ENCODE results near the gene NMT1. TPM values are rescaled to one million over a fixed set of nuclear protein-coding genes. Genes with fewer than 3 reads are reported as not detected.
"Not testable (repeated sequence)": the region's sequence is repeated elsewhere in the genome, so short reads cannot be mapped to it uniquely, and the experiment has no call there.

Gene NMT1
- polyA plus RNA-seq, 1 donor from 2014 or later = 84.4 TPM

- H3K27me3 Mint-ChIP-seq = no peaks in the 10 kb centered on the region
Measured at GRCh38 chr17:45050481-45051059, 10.5 kb upstream of the NMT1 start.

GRCh38 chr17:45051060-45051719 is 9.9 kb upstream of the NMT1 start, which contains the start of gene DCAKD:
TSS of gene DCAKD (minus strand) at chr17:45051632. CDS start at chr17:45034885, 16,747 bp downstream.
- Mint-ChIP-seq H3K36me3 (no peaks in the 10 kb centered on the region), H3K27me3 (no peaks in the 10 kb centered on the region), H3K9me3 (no peaks in the 10 kb centered on the region), H3K27ac (peak within 1 kb of the TSS; percentile 85 to 97 (median 87)), H3K4me1 (peaks cover 17 to 19% (median 18%) of the 10 kb centered on the region in 3 donors), H3K4me3 (peak within 1 kb of the TSS; percentile 87 to 96 (median 94))

More at GRCh38 chr17:45050481-45051059, 10.5 kb upstream of the NMT1 start:
- Mint-ChIP-seq H3K4me3 (peak overlapping the region; percentile 87 to 96 (median 91)), H3K36me3 (no peaks in the 10 kb centered on the region), H3K9me3 (no peaks in the 10 kb centered on the region), H3K27ac (peak overlapping the region; percentile 73 to 97 (median 85)), H3K4me1 (peaks cover 18 to 19% (median 18%) of the 10 kb centered on the region in 3 donors)

DNA sequence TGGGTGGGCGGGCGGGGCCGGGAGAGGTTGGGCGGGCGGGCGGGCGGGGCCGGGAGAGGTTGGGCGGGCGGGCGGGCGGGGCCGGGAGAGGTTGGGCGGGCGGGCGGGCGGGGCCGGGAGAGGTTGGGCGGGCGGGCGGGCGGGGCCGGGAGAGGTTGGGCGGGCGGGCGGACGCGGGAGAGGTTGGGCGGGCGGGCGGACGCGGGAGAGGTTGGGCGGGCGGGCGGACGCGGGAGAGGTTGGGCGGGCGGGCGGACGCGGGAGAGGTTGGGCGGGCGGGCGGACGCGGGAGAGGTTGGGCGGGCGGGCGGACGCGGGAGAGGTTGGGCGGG is 9.4 kb upstream of the NMT1 start:
- Mint-ChIP-seq H3K4me3 (peak overlapping the region in 2 of 4 donors; percentile 70 to 78), H3K4me1 (peaks cover 15 to 19% (median 18%) of the 10 kb centered on the region in 3 donors)
- H3K9me3 Mint-ChIP-seq, H3K27me3 Mint-ChIP-seq, H3K36me3 Mint-ChIP-seq, H3K27ac Mint-ChIP-seq: not testable (repeated sequence)

GRCh38 chr17:45052052-45052772 is 8.9 kb upstream of the NMT1 start:
- peak overlapping the region; percentile 78 to 94 (median 89) for H3K4me3 Mint-ChIP-seq
- peak overlapping the region; percentile 32 to 87 (median 42) for H3K27ac Mint-ChIP-seq
- H3K4me1 Mint-ChIP-seq = peaks cover 13 to 18% (median 17%) of the 10 kb centered on the region in 3 donors
- no peaks in the 10 kb centered on the region for H3K36me3 Mint-ChIP-seq
- no peaks in the 10 kb centered on the region for H3K9me3 Mint-ChIP-seq
- H3K27me3 Mint-ChIP-seq = no peaks in the 10 kb centered on the region

- Mint-ChIP-seq H3K4me1 (peaks cover 24 to 36% (median 30%) of the 10 kb centered on the region in 3 donors), H3K9me3 (no peaks in the 10 kb centered on the region)
Measured at GRCh38 chr17:45060382-45060796, 728 bp upstream of the NMT1 start.

DNA sequence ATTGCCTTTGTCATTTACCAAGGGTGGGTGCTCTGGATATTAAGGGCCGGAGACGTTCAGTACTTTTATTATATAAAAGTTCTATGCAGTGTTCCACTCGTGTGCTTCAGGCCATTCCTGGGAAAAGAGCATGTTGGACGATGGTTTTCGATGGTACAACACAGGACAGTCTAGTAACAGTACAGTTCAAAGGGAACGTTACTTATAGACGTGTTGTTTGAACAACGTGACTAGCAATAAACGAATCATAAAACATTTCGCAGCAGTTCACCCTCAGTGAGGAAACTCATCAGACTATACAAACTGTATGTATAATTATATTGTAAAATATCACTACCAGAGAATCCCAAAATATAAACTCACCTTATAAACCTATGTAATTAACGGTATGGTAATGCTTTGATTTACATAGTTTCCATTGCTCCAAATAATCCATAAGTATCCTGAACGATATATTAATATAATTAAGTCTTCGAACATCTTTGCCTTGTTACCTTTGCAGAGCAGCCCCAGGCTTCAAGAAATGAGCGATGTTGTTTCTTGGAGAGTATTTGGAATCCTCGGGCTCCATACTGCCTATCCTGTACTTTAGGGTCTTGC is 589 bp downstream of the NMT1 start:
- no peaks in the 10 kb centered on the region for H3K9me3 Mint-ChIP-seq
- H3K36me3 Mint-ChIP-seq = peaks cover 5% of the 10 kb centered on the region
- H3K27ac Mint-ChIP-seq = peak overlapping the region; percentile 86 to 100 (median 94)
- peaks cover 24 to 35% (median 30%) of the 10 kb centered on the region in 3 donors for H3K4me1 Mint-ChIP-seq
- H3K27me3 Mint-ChIP-seq = no peaks in the 10 kb centered on the region
- H3K4me3 Mint-ChIP-seq = peak overlapping the region; percentile 92 to 100 (median 100)

More at GRCh38 chr17:45060382-45060796, 728 bp upstream of the NMT1 start:
- Mint-ChIP-seq H3K27me3 (no peaks in the 10 kb centered on the region), H3K4me3 (peak overlapping the region; percentile 92 to 100 (median 100)), H3K36me3 (peaks cover 5% of the 10 kb centered on the region), H3K27ac (peak overlapping the region; percentile 86 to 100 (median 94))

DNA sequence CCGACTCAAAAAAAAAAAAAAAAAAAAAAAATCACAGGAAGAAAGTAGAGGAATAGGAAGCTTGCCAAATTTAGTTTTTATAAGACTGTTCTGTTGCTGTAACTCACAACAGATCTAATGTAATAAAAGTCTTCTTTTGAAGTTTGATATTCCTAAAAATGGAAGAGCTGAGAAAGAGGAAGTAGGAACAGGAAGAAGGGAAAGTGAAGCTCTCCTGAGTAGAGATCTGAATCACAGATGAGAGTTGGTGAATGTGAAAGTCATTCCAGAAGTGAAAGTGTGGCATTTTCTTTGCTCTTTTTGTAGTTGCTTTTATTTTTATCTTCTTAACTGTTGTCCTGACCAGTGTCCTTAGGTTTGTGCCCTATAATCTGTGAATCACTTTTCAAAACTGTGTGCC is 2.1 kb downstream of the NMT1 start:
- H3K27me3 Mint-ChIP-seq = no peaks in the 10 kb centered on the region
- H3K27ac Mint-ChIP-seq = peak overlapping the region; percentile 15 to 81 (median 49)
- H3K9me3 Mint-ChIP-seq = no peaks in the 10 kb centered on the region
- H3K36me3 Mint-ChIP-seq = peaks cover 5% of the 10 kb centered on the region
- H3K4me3 Mint-ChIP-seq = peak overlapping the region; percentile 21 to 86 (median 59)
- H3K4me1 Mint-ChIP-seq = peaks cover 29 to 41% (median 39%) of the 10 kb centered on the region in 3 donors

DNA sequence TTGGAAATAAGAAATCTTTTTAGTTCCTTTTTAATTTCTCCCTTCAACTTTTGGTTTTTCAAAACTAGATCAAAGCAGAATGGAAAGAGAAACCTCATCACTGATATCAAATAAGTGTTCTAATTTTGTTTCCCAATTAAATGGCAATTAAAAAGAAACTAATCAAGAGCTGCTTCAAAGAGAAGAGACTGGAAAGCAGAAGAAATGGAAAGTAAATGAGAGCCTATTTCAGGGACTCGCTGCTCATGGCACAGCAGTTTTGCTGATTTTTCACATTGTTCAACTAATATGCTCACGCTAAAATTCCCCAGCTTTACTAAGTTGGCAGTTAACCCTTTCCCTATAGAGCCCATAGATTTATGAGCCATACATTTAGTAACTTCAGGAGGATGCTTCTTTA is 6.5 kb downstream of the NMT1 start:
- Mint-ChIP-seq H3K9me3 (no peaks in the 10 kb centered on the region), H3K4me1 (peaks cover 17 to 28% (median 21%) of the 10 kb centered on the region in 3 donors), H3K36me3 (peaks cover 7% of the 10 kb centered on the region), H3K4me3 (peak overlapping the region in 1 of 4 donors; percentile 20), H3K27me3 (no peaks in the 10 kb centered on the region), H3K27ac (peak overlapping the region in 1 of 3 donors; percentile 41)

DNA sequence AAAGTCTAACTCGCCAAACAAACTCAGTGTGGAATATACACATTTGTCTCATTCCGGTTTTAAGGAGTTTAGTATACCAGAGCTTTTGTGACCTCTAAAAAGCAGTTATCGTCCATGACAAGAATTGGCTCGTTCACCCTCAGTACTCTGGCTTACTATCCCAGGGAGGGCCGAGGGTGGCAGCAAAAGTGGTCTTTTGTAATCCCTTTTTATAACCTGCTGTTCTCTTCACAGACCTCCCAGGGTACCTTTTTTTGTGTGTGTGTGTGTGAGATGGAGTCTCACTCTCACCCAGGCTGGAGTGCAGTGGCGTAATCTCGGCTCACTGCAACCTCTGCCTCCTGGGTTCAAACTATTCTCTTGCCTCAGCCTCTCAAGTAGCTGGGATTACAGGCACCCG is 8.9 kb downstream of the NMT1 start:
- H3K27ac Mint-ChIP-seq = no peak overlapping the region
- H3K4me3 Mint-ChIP-seq = no peak overlapping the region
- no peaks in the 10 kb centered on the region for H3K9me3 Mint-ChIP-seq
- peaks cover 10 to 16% (median 13%) of the 10 kb centered on the region in 3 donors for H3K4me1 Mint-ChIP-seq
- H3K27me3 Mint-ChIP-seq = no peaks in the 10 kb centered on the region
- peaks cover 2% of the 10 kb centered on the region for H3K36me3 Mint-ChIP-seq

DNA sequence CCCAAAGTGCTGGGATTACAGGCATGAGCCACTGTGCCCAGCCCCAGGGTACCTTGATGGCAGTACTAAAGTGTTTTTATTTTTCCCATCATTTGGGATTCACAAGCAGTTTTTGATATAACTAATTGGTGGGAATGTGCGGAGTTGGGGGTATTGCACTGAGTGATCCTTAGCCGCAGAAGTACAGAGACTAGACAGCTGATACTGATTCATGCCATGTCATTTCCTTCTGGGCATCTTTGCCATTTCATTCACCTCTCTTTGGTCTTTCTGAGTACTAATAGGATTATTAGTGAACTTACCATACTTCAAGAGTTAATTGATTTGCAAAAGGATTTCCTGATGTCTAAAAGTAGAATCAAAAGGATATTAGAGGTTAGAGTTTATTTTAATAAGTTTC is 9.7 kb downstream of the NMT1 start:
- no peaks in the 10 kb centered on the region for H3K27me3 Mint-ChIP-seq
- peaks cover 9 to 16% (median 11%) of the 10 kb centered on the region in 3 donors for H3K4me1 Mint-ChIP-seq
- H3K36me3 Mint-ChIP-seq = peaks cover 2% of the 10 kb centered on the region
- no peak overlapping the region for H3K27ac Mint-ChIP-seq
- no peaks in the 10 kb centered on the region for H3K9me3 Mint-ChIP-seq
- H3K4me3 Mint-ChIP-seq = no peak overlapping the region

DNA sequence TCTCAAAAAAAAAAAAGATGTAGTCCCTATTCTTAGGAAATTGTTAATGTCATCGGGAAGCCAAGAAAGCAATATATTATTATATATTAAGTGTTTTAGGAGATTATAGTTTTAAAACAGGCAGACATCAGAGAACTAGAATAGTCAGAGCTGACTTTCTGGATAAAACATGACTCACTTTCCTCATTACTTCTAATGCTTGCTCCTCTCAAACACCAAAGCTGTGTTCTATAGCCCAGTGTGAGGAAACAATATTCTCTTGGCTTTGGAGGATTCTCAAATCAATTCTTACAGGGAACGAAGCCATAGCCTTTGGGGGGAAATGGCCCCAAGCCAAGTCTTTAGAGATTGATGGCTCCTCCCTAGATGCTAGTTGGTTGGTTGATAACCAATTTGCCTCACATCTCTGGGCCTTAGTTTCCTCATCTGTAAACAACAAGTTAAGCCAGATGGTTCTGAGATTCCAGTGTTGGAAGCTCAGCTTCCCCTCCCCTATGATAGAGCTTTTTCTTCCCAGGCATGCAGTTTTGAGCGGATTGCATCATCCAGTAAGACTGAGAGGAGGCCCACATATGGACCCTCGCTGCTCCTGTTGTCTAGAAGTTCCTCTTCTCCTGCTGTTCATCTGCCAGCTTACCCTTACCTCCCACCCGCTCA is 12.4 kb downstream of the NMT1 start:
- no peak overlapping the region for H3K27ac Mint-ChIP-seq
- peaks cover 18 to 22% (median 19%) of the 10 kb centered on the region in 3 donors for H3K4me1 Mint-ChIP-seq
- H3K27me3 Mint-ChIP-seq = no peaks in the 10 kb centered on the region
- H3K4me3 Mint-ChIP-seq = no peak overlapping the region
- no peaks in the 10 kb centered on the region for H3K9me3 Mint-ChIP-seq
- H3K36me3 Mint-ChIP-seq = peaks cover 3% of the 10 kb centered on the region

GRCh38 chr17:45077643-45078042 is 16.5 kb downstream of the NMT1 start:
- no peaks in the 10 kb centered on the region for H3K9me3 Mint-ChIP-seq
- peaks cover 17 to 18% (median 17%) of the 10 kb centered on the region in 3 donors for H3K4me1 Mint-ChIP-seq
- H3K36me3 Mint-ChIP-seq = peaks cover 7% of the 10 kb centered on the region
- H3K4me3 Mint-ChIP-seq = peak overlapping the region in 2 of 4 donors; percentile 55 to 61
- peak overlapping the region in 2 of 3 donors; percentile 69 to 93 for H3K27ac Mint-ChIP-seq
- H3K27me3 Mint-ChIP-seq = no peaks in the 10 kb centered on the region

DNA sequence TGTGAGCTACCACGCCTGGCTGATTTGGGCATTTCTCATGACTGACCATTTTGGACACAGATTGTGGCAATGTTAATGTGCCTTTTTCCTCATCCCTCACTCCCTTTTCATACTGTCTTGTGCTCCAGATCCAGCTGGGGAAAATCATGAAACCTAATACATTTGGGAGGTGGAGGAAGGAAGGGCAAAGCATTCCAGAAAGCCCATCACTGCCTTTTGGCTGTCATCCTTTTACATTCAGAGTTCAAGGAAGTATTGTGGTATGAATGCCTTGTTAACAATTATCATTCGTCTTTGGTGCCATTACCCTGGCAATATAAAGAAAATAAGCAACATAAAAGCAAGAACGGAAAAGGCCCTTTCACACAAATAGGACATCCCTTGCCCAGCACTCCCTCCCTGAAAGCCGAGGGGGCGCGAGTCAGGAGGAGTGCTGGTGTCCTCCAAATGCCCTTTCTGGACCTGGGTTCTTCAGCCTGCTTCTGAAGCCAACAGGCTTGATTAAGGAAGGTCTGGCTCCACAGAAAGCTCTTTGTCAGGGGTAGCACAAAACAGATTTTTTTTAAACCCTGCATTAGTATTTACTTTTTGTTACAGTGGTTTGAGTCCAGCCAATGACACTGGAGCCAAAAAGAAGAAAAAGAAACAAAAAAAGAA is 20.1 kb downstream of the NMT1 start:
- Mint-ChIP-seq H3K4me1 (peaks cover 13 to 17% (median 16%) of the 10 kb centered on the region in 3 donors), H3K4me3 (peak overlapping the region in 1 of 4 donors; percentile 8), H3K27me3 (no peaks in the 10 kb centered on the region), H3K9me3 (no peaks in the 10 kb centered on the region), H3K27ac (no peak overlapping the region), H3K36me3 (peaks cover 7% of the 10 kb centered on the region)

DNA sequence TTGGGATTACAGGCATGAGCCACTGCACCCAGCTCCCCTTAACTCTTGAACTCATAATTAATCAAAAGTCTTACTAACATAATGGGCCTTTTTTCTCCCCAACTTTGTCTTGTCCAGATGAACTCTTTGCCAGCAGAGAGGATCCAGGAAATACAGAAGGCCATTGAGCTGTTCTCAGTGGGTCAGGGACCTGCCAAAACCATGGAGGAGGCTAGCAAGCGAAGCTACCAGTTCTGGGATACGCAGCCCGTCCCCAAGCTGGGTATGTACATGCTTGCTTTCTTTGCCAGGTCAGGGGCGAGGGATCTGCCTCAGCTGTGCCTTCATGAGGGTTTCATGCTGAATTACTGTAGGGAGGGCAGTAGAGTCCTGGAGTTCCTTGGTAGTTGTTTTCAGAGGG is 25.3 kb downstream of the NMT1 start:
- Mint-ChIP-seq H3K4me3 (no peak overlapping the region), H3K27me3 (no peaks in the 10 kb centered on the region), H3K36me3 (peaks cover 1% of the 10 kb centered on the region), H3K27ac (no peak overlapping the region), H3K9me3 (no peaks in the 10 kb centered on the region), H3K4me1 (no peaks in the 10 kb centered on the region)

Measured in IgD-negative memory B cell (primary cell).